ENCODE measurements around the gene LMF2. TPM values are rescaled to one million over a fixed set of nuclear protein-coding genes. Genes with fewer than 3 reads are reported as not detected.

The LMF2 gene
- total and polyA plus RNA-seq, 2 of the 4 experiments (the other 2 are of a cell fraction) = 16.8 to 82.6 TPM

DNA sequence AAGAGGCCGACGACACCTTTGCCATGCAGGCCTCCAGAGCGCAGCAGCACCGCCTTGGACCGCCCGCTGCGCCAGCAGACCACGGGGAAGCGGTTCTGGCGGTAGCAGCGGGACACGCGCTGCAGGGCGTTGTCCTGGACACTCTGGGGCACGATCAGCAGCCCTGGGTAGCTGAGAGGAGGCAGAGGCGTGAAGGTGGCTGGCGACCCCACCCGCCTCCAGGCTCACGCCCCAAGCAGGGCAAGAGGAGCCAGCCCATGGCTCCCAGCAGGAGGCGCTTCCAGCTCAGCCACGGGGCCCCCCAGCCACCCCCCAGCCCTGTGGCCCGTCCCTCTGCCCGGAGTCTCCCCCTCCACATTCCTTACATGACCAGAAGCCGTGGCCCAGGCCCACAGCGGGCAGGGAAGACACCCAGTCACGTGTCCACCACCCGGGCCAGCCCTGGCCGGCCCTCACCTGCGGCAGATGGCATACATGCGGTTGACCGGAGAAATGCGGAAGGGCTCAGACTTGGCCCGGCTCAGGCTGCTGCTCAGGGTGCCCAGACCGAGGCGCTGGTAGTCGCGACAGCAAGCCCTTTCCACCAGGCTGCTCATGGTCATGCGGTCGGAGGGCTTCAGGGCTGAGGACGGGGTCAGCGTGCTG is 47.9 kb downstream of the LMF2 start:
- no peak overlapping the region for H3K27ac ChIP-seq (ENCODE audit: insufficient read depth, low read length)
- H3K4me1 ChIP-seq (ENCODE audit: control insufficient read depth, insufficient read depth, low read length) = no peaks in the 10 kb centered on the region
- ChIA-PET POLR2A (ENCODE audit: unreplicated experiment) (no interaction called here), CTCF (interaction anchor here (0.6 kb wide), 1 partner anchor 160 kb away, joined by 3 read pairs; no protein-coding TSS in a partner anchor)
- H2AFZ ChIP-seq (replicated peaks; ENCODE audit: low read length, poor library complexity) = no peak overlapping the region
- H3K4me2 ChIP-seq (ENCODE audit: low read depth, low read length) = no peak overlapping the region
- dilution Hi-C loops (cut with HindIII; ENCODE audit: low sequenced_read_pairs, unreplicated experiment) (no loop called here), in situ Hi-C loops (cut with MboI; ENCODE audit: low sequenced_read_pairs) (no loop called here), intact Hi-C loops (cut with micrococcal nuclease) (no loop called here)
- H2AK5ac ChIP-seq (ENCODE audit: low read depth, low read length) = no peak overlapping the region
- no peaks in the 10 kb centered on the region for H3K27me3 ChIP-seq (ENCODE audit: control insufficient read depth, insufficient read depth, low read length)
- BruUV-seq (replicated peaks) = no TSS peak
- H3K23ac ChIP-seq (ENCODE audit: low read depth, low read length) = no peak overlapping the region
- no peak overlapping the region for H2BK15ac ChIP-seq (ENCODE audit: low read depth, low read length)
- DNase-seq (no peak), ATAC-seq (ENCODE audit: low read depth) (no peak)
- no peak overlapping the region for H4K5ac ChIP-seq (ENCODE audit: low read depth, low read length)
- no peak overlapping the region for H3K4me3 ChIP-seq (ENCODE audit: insufficient read depth, low read depth, low read length)
- no peak overlapping the region for H2AK9ac ChIP-seq (replicated peaks; ENCODE audit: low read depth, low read length, poor library complexity)
- TF ChIP-seq, protein P1, sequence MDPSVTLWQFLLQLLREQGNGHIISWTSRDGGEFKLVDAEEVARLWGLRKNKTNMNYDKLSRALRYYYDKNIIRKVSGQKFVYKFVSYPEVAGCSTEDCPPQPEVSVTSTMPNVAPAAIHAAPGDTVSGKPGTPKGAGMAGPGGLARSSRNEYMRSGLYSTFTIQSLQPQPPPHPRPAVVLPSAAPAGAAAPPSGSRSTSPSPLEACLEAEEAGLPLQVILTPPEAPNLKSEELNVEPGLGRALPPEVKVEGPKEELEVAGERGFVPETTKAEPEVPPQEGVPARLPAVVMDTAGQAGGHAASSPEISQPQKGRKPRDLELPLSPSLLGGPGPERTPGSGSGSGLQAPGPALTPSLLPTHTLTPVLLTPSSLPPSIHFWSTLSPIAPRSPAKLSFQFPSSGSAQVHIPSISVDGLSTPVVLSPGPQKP (IDR thresholded peaks at IDR 0.05; ENCODE audit: borderline replicate concordance, low read depth, low read length) = no peak
- H4K91ac ChIP-seq (ENCODE audit: insufficient read depth, low read depth, low read length) = no peak overlapping the region
- no peak overlapping the region for H4K8ac ChIP-seq (ENCODE audit: low read depth in 2 of 2, low read length in 2 of 2)
- H3K9ac ChIP-seq (ENCODE audit: low read depth, low read length) = no peak overlapping the region
- H4K20me1 ChIP-seq (ENCODE audit: insufficient read depth, low read length) = peaks cover 8% of the 10 kb centered on the region; the same call in 1 of the 2 replicates
- 96% methylated on average over 13 of the region's 41 CpGs; no CpG with 5 or more reads in 1 of the 2 experiments for WGBS, 2 experiments (ENCODE audit: extremely low coverage in 2 of 2, insufficient read length in 1 of 2)
- H3K9me1 ChIP-seq (ENCODE audit: insufficient read depth, low read length) = no peaks in the 10 kb centered on the region
- no peak overlapping the region for H2BK20ac ChIP-seq (ENCODE audit: low read depth, low read length)
- H3K4ac ChIP-seq (ENCODE audit: low read depth, low read length) = no peak overlapping the region
- peaks cover 91% of the 10 kb centered on the region for H3K36me3 ChIP-seq (ENCODE audit: control insufficient read depth, insufficient read depth, low read length)
- no peak overlapping the region for H2BK5ac ChIP-seq (ENCODE audit: low read depth, low read length, poor library complexity, severe bottlenecking)
- no peaks in the 10 kb centered on the region for H3K79me1 ChIP-seq (ENCODE audit: low read depth in 1 of 2, low read length in 2 of 2)
- H3K56ac ChIP-seq (ENCODE audit: extremely low read depth, insufficient read depth, low read length) = no peak overlapping the region
- H3K9me3 ChIP-seq (ENCODE audit: control insufficient read depth, insufficient read depth, low read length) = no peaks in the 10 kb centered on the region
- H3K14ac ChIP-seq (replicated peaks; ENCODE audit: low read depth, low read length) = no peak overlapping the region
- no peak overlapping the region for H2BK120ac ChIP-seq (ENCODE audit: low read depth, low read length)
- no peak overlapping the region for H3K18ac ChIP-seq (ENCODE audit: low read depth, low read length)

Measured in IMR-90 (cell line).